Right lung (tissue), 5 donors: ENCODE results near the gene HIP1R. TPM values are rescaled to one million over a fixed set of nuclear protein-coding genes. Genes with fewer than 3 reads are reported as not detected.
"Not testable (repeated sequence)": the region's sequence is repeated elsewhere in the genome, so short reads cannot be mapped to it uniquely, and the experiment has no call there.

ENCODE experiments used
- DNase-seq, 2 donors: peaks; one replicate each; pipeline ENCODE4 v3.0.0-alpha.2; 2013
- polyA plus RNA-seq, 5 donors: library from polyadenylated mRNA; unstranded; fragments of 120-200 nt; gene quantifications; one replicate each; pipeline versions ENCODE4 v1.2.1 to v1.2.3, GENCODE V29; 2013; ENCODE audit warnings: inconsistent platforms in 1 of 5, low replicate concordance in 1 of 5; ENCODE audit not compliant: insufficient read length in 5 of 5, insufficient read depth in 1 of 5

The HIP1R gene
- polyA plus RNA-seq, 5 donors: 21.6 to 31.7 (median 27.4) TPM

DNA sequence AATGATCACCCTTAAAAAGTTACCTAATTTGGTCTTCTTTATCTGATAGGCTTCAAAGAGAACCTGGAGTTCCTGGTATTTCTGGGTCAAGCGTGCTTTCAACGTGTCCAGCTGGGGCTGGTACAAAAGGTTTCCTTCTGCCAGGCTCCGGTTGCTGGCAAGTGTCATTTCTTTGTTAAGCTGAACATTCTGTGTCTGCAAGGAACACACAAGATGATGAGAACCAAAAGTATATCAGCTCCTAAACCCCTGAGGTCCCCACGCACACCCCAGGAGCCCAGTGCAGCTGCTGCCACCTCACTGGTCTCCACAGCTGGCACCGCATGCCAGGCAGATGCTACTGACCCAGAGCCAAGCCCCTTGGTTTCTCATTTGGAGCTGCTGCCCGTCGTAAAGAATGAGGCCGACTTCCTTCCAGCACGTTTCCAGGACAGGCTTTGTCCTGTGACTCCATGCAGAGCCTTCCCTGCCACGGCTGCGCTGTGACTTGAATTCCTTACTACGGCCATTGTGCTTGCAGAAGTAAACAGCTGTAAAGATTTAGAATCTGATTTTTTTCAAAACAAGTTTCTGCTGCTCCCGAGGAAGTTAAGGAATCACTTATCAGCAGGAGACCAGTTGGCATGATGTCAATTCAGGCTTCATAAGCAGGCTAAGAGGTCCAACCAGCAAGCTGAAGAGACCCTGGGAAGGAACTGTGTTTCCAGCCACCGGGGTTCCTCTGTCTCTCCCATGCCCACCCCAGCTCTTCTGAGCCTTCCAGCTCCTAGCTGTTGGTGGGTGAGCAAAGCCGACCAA is 35.8 kb downstream of the HIP1R start:
- peak; percentile 62 to 74 for DNase-seq

DNA sequence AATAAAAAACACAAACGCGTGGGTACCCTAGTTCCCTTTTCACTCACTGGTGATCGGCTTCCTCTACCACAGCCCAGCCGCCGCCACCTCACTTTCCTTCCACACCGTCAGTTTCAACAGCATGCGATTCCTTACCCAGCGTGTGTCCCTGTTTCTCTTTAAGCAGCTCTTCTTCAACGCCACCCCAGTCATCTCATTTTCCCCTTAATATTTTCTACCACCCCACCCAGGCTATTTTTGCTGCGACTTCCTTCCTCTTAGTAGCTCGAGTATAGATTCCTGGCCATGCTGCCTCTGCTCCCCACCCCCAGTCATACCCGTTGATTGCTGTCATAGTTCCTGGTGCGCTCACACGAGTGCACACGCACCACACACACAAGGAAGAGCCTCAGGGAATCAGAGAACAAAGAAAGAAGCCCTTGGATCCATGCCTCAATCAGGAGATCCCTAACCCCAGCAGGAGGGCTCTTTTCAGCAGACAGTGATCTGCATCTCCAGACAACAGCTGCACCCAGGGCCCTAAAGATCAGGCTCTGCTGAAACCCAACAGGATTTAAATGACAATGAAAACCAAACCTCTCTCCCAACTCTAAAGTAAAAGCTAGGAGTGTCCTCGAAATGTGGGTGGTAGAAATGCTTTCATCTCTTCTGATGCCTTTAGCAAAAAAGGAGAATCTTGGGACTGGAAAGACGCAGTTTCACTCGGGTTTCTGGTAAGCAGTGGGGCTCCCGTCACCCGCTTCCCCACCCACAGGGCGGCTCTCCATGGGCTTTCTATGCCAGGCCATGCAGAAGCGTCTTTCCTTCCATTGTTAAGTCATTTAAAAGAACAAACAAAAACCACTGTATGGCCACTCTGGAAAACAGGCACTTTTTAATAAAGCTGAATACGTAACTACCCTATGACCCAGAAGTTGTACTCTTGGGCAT is 36.9 kb downstream of the HIP1R start:
- DNase-seq: peak in 1 of 2 donors; percentile 58

GRCh38 chr12:122872815-122873361 is 37.6 kb downstream of the HIP1R start:
- no peak for DNase-seq

- no peak for DNase-seq
Measured at GRCh38 chr12:122873540-122873939, 38.3 kb downstream of the HIP1R start.

- DNase-seq: no peak
Measured at GRCh38 chr12:122874081-122874480, 38.8 kb downstream of the HIP1R start.

DNA sequence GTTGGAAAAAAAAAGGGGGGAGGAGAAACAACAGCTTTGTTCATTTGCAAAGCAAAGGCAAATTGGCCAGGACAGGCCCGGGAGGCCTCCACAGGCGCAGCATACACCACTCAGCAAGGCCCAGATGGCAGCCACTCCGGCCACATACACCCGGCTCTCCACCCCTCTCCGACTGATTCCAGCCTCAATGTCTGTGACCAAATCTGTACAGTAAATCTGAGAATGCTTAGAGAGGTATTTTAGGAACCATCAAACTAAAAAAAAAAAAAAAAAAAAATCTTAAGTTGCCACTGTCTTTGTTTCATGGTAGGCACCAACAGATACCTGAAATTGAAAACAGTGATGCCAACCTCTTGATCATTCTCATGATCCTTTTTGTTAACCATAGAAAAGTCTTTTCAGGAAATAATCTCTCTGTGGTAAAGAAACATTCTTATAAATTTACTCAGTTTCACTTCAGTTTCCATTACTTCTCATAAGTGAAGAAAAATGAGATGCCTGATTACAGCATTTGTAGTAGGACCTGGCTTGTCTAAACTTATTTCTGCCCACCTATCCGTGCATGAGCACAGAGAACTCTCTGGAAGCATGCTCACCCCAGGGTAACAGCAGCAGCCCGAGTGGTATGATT is 40.4 kb downstream of the HIP1R start:
- DNase-seq: no peak

DNA sequence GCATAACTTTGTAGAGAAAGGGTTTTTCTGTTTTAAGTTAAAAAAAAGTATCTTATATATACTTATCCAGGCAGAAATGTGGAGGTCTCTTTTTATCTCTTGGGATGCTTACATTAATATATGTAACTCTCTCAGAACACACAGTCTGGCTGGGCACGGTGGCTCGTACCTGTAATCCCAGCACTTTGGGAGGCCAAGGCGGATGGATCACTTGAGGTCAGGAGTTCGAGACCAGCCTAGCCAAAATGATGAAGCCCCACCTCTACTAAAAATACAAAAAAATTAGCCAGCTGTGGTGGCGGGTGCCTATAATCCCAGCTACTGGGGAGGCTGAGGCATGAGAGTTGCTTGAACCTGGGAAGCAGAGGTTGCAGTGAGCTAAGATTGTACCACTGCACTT is 41.0 kb downstream of the HIP1R start:
- DNase-seq: not testable (repeated sequence)

DNA sequence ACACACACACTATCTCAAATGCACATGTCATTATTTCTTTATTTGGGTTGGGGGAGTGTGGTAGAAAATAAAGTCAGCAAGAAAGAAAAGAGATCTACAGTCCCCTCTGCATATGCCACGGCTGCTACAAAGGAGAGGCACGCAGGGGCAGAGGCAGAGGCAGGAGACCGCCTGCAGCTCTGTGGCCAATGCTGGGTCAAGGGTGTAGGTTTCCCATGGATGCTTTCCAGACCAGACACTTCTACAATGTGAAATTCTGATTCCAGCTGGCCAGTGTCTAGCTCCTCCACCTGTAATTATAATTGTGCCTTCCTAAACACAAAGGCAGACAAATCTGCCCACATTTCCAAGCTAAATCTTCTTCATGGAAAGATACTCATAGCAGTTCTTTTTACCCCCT is 41.5 kb downstream of the HIP1R start:
- DNase-seq: no peak

DNA sequence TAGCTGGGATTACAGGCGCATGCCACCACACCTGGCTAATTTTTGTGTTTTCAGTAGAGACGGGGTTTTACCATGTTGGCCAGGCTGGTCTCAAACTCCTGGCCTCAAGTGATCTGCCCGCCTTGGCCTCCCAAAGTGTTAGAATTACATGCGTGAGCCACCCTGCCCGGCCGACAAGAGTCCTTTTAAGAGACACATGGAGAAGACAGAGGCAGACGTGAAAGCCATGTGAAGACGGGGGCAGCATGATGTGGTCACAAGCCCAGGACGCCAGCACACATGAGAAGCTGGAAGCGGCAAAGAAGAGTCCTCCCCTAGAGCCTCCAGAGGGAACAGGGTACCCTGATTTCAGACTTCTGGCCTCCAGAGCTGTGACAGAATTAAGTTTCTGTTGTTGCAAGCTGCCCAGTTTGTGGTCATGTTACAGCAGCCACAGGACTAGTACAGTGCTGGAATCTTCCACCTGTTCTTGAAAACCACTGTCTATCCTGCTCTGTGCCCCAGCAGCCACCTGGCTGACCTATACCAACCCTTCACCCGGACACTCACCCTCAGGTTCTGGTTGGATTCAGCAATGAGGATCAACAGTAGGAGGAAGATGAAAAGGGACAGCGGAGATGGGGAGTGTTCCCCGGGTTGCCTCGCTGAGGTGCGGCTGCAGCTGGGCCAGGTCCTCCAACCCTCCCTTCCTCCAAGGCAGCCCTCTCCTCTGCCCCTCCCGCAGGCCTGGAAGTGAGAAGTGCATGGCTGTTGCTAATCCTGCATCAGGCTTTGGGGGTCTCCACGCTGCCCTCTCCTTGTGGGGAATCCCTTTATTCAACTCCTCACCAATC is 43.7 kb downstream of the HIP1R start:
- DNase-seq: no peak

GRCh38 chr12:122880155-122880667 is 45.0 kb downstream of the HIP1R start:
- no peak for DNase-seq

GRCh38 chr12:122880668-122881067 is 45.4 kb downstream of the HIP1R start:
- DNase-seq: no peak

DNA sequence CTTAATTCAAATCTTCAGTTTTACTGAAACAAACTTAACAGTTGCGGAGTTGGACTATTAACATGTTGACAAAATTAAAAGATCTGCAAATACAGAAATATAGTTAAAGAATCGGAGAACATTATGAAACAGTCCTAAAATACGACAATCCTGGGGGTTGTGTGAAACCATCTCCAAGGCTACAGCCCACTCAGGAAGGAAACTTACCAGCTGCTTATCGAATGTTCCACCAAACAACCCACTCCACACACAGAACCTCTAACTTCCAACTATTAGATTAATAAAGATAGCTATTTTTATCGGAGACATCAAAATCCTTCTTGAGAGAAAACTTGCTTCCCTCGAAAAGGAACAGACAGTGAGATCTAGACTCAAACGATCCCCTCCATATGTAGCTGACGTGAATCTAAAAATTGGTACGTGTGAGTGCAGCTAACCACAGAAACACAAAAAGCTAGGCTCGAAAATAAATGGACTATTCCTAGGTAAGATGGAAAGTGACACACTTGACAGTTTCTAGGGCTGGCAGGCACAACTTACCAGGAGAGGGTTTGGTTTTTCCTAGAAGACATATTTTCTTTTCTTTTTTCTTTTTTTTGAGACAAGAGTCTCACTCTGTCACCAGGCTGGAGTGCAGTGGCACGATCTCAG is 47.8 kb downstream of the HIP1R start:
- DNase-seq: no peak

- no peak for DNase-seq
Measured at GRCh38 chr12:122884091-122884826, 49.0 kb downstream of the HIP1R start.

- DNase-seq: no peak
Measured at GRCh38 chr12:122884860-122885259, 49.6 kb downstream of the HIP1R start.

- no peak for DNase-seq
Measured at GRCh38 chr12:122886161-122886560, 50.9 kb downstream of the HIP1R start.

GRCh38 chr12:122886851-122887818 is 51.9 kb downstream of the HIP1R start:
- no peak for DNase-seq

- DNase-seq: no peak
Measured at GRCh38 chr12:122887819-122888212, 52.6 kb downstream of the HIP1R start.

DNA sequence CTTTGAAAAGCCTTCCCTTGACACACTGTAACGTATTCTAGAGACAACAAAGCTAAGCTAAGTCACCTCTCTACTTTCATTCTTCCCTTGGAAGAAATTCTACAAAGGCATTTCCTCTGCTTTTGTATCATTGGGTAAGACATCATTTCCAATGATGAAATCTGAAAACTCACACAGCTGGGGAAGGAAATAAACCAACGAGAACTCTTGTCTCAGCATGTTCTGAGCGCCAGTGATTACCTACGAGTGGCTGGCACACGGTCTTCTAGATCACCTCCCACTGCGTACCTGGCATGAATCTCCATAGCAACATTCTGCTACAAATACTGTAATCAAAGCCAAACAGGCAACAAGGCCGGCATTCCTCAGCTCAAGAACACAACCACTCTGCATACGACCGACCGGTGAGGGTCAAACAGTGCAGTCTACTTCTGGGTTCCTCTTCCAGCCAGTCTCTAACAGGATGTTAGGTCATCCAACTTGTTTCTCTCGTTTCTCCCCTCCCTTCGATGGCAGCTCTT is 53.0 kb downstream of the HIP1R start:
- peak; percentile 75 to 81 for DNase-seq
